Hematopoietic multipotent progenitor cell treated with erythropoietin and hydrocortisone succinate and interleukin-3 and kit ligand, for 17 days (in vitro differentiated cells): ENCODE measurements around the gene ABLIM2.

Experiments used
- DNase-seq: peaks from one replicate; pipeline ENCODE4 v3.0.0-alpha.2; 2015; ENCODE audit warnings: low spot score

ABLIM2 gene

GRCh38 chr4:8045909-8046308 lies 112.7 kb downstream of the ABLIM2 start:
- no peak for DNase-seq

GRCh38 chr4:8044699-8045098 lies 113.9 kb downstream of the ABLIM2 start:
- DNase-seq = no peak

GRCh38 chr4:8044244-8044643 lies 114.4 kb downstream of the ABLIM2 start:
- DNase-seq = no peak

- no peak for DNase-seq
These were observed 115.0 kb downstream of the ABLIM2 start for GRCh38 chr4:8043596-8043995.

GRCh38 chr4:8041868-8042267 lies 116.7 kb downstream of the ABLIM2 start:
- DNase-seq = no peak

- DNase-seq = no peak
These were observed 117.4 kb downstream of the ABLIM2 start for GRCh38 chr4:8041172-8041571.

GRCh38 chr4:8040607-8041006 lies 118.0 kb downstream of the ABLIM2 start:
- no peak for DNase-seq

- no peak for DNase-seq
These were observed 118.8 kb downstream of the ABLIM2 start for GRCh38 chr4:8039853-8040252.

- DNase-seq = no peak
These were observed 119.3 kb downstream of the ABLIM2 start for GRCh38 chr4:8039290-8039689.

GRCh38 chr4:8038719-8039251 lies 119.8 kb downstream of the ABLIM2 start:
- DNase-seq = no peak

- no peak for DNase-seq
These were observed 120.5 kb downstream of the ABLIM2 start for GRCh38 chr4:8038083-8038482.

- no peak for DNase-seq
These were observed 121.4 kb downstream of the ABLIM2 start for GRCh38 chr4:8037150-8037769.

GRCh38 chr4:8035371-8035780 lies 123.2 kb downstream of the ABLIM2 start:
- DNase-seq = no peak

GRCh38 chr4:8033829-8034528 lies 124.6 kb downstream of the ABLIM2 start:
- DNase-seq = no peak

GRCh38 chr4:8033067-8033755 lies 125.4 kb downstream of the ABLIM2 start:
- no peak for DNase-seq

- no peak for DNase-seq
These were observed 126.2 kb downstream of the ABLIM2 start for GRCh38 chr4:8032381-8032780.

GRCh38 chr4:8030121-8030781 lies 128.4 kb downstream of the ABLIM2 start:
- no peak for DNase-seq

GRCh38 chr4:8029689-8030088 lies 128.9 kb downstream of the ABLIM2 start:
- no peak for DNase-seq

- DNase-seq = no peak
These were observed 129.6 kb downstream of the ABLIM2 start for GRCh38 chr4:8028884-8029568.

- no peak for DNase-seq
These were observed 130.2 kb downstream of the ABLIM2 start for GRCh38 chr4:8028368-8028767.

GRCh38 chr4:8026453-8026852 lies 132.2 kb downstream of the ABLIM2 start:
- no peak for DNase-seq

GRCh38 chr4:8025668-8026067 lies 132.9 kb downstream of the ABLIM2 start:
- no peak for DNase-seq
